PFSK-1 (cell line): ENCODE measurements around the gene MIR17HG.

Experiments
- FOXP2 ChIP-seq: optimal IDR thresholded peaks from 2 replicates; pipeline ENCODE3; 2011; ENCODE audit warnings: borderline replicate concordance, control low read depth, inconsistent platforms; ENCODE audit not compliant: insufficient read depth; ENCODE audit errors: extremely low read length, extremely low read depth
- POLR2AphosphoS5 ChIP-seq: IDR thresholded peaks from 2 replicates; pipeline ENCODE4 v1.6.1; 2012; ENCODE audit warnings: low read depth, mild to moderate bottlenecking, control low read depth, low read length, moderate library complexity
- SIN3A ChIP-seq: IDR thresholded peaks from 2 replicates; pipeline ENCODE4 v1.6.1; 2012; ENCODE audit warnings: mild to moderate bottlenecking, low read length, moderate library complexity, borderline replicate concordance; ENCODE audit not compliant: insufficient read depth
- TAF1 ChIP-seq: IDR thresholded peaks from 2 replicates; pipeline ENCODE4 v1.6.1; 2012; ENCODE audit warnings: low read length, control low read depth, borderline replicate concordance; ENCODE audit not compliant: insufficient read depth

DNA sequence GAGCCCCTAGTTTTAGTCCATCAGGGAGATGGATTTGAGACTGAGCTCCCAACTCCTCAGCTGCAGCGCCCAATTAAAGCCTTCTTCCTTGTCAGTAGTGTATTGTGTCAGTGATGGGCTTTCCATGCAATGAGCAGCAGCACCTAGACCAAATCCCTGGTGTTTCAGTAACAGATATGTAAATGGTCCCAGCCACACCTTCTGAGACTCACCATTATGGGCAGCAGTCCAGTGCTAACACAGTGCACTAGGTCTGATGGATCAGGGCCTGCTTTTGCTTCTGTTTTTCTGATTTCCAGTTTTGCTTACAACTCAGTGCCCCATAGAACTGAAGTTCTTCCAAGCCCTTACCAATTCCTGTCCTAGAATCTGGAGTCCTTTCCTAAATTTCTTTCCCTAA is 41.8 kb upstream of the MIR17HG start:
- TF ChIP-seq TAF1 = no peak
- no peak for TF ChIP-seq FOXP2
- TF ChIP-seq SIN3A = no peak
- TF ChIP-seq POLR2AphosphoS5 = no peak
